AG08396 (cell line): ENCODE results near the gene REG1A.

Experiments
- DNase-seq: peaks from one replicate; pipeline ENCODE4 v3.0.0; 2012; ENCODE audit warnings: low spot score, mixed read lengths

REG1A gene

GRCh38 chr2:79125721-79125985 is 5.4 kb downstream of the REG1A start:
- DNase-seq: no peak

DNA sequence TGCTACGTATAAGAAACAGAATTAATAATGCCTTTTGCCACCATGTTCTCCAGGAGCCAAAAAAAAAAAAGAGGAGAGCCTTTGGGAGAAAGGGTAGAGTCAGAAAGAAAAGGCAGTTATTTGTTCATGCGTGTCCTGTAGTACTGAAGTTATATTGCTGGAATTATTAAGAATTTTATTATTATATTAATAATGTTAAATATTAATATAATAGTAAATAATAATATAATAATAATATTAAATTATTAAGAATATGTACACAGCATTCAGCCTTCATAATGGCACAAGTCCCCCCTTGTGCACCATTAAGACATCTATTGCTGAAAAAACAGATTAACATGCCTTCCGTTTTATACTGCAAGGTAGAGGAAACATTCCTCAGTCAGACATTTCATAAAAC is 8.1 kb downstream of the REG1A start:
- no peak for DNase-seq

- no peak for DNase-seq
Measured at GRCh38 chr2:79129260-79129659, 9.0 kb downstream of the REG1A start.

DNA sequence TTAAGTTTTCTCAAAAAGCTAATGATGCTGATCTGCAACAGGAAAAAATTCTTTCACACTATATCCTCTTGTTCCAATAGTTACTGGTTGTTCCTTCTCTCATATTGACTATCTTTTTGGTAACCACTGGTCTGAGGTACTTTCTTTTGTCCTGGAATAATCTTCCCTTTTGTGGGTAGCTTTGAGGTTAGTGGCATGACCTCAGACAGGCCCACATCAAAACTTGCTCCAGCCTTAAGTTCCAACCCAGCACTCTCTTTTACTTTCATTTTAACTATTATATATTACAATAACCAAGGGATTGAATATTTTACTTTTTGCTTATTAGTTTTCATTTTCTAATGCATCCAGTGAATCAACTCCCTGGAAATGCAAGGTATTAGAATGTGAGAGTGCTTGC is 9.5 kb downstream of the REG1A start:
- no peak for DNase-seq

GRCh38 chr2:79131687-79132086 is 11.4 kb downstream of the REG1A start:
- DNase-seq: no peak

GRCh38 chr2:79138385-79138784 is 18.1 kb downstream of the REG1A start:
- no peak for DNase-seq

DNA sequence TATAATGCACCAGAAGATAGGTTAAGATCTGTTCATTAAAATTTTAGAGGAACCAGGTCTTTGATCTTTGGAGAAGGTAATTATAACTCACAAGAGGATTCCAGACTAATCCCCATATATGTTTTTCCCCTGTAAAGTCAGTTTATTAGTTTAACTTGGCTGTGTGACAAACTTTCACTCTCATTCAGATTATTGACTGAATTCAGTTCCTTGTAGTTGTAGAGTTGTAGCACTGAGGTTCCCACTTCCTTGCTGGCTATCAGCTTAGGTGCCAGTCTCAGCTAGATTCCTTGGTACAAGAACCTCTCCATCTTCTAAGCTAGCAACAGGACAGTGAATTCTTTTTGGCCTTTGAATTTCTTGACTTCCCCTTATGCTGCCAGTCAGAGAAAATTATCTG is 19.1 kb downstream of the REG1A start:
- DNase-seq: no peak

DNA sequence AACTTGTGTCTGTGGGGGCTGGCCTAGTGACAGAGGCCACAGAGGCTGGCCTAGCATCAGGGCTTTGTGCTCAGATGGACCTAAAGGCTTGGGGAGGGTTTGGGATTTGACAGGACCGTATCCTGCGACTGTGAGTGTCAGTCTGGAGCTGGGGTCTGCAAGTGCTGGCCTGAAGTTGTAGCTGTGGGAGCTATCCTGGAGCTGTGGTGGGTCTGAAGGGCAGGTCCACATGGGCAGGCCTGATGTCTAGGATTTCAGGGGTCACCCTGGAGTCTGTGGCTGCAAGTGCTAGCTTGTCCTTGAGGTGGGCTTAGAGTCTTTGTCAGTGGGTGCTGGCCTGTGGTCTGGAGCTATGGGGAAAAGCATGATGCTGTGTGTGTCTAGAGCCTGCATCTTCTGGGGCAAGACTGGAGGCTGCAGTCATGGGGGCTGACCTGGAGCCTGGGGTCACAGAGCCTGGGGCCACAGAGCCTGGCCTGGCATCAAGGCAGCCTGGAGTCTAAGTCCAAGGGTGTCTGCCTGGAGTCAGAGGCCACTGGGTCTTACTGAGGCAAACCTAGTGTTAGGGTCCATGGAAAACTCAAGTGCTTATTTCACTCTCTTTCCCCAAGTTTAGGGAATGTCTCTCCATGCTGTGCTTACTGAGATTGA is 35.7 kb downstream of the REG1A start:
- no peak for DNase-seq

DNA sequence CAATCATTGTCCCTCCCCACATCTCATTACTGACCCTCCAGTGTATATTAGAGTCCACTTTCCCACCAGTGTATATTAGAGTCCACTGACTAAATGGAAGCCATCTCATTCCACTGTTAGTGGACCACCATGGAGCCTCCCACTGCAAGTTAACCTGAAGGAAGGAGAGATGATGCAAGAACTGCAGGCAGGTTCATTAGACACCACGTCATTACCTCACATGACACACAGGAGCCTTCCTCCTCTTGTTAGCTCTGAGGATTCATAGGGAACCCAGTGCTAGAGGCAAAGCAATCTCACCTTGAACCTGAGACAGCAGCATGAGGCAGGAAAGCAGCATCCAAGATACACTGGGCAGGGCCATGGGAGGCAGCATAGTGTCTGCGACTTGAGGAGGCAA is 38.7 kb downstream of the REG1A start:
- no peak for DNase-seq

- no peak for DNase-seq
Measured at GRCh38 chr2:79159653-79160052, 39.4 kb downstream of the REG1A start, which contains the start of gene REG3A. Gene REG3A (minus strand): TSS chr2:79159753. CDS start chr2:79159405, 348 bp downstream.

DNA sequence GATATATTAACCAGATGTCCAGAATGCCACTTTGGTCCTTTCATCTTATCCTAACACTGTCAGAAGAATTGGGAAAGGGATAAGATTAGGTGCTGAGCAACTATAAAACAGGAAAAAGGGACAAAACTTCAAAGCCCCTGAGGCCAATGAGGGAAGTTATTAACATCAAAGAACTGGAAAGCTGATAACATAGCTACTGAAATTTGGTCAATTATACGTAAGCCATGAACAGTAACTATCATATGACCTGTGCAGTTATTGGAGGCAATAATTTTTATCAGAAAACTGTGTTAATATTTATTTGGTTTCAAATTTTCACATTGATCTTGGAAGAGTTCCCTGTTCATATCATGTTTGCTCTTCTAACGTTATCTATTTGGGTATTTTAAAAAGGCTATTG is 41.8 kb downstream of the REG1A start:
- no peak for DNase-seq

- DNase-seq: no peak
Measured at GRCh38 chr2:79162801-79163200, 42.5 kb downstream of the REG1A start.

DNA sequence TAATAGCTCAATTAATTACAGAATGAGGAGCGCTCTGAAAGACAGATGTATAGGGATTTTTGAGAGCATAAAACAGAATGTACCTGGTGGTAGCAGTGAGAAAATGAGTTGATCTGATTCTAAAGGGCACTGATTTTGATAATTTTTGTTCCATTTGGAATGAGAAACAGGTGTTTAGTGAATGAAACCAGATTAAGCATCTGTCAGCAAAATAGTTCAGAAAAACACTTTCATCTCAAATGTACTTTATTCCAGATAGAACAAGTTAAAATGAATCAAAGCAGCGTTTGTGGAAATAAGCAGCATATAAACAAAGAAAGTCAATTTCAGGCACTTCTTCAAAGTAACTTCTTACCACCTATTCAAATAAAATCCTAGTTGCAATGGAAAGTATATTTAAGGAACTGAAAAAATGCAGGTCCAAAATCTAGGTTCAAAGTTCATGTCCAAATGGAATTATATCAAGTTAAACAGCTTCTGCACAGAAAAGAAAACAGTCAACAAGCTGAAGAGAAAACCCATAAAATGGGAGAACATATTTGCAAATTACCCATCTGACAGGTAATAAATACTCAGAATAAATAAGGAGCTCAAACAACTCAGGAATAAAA is 51.2 kb downstream of the REG1A start:
- DNase-seq: no peak
